Chondrocyte (in vitro differentiated cells): ENCODE data around the gene ERGIC1. TPM values are rescaled to one million over a fixed set of nuclear protein-coding genes. Genes with fewer than 3 reads are reported as not detected.
"Not testable (repeated sequence)": the region's sequence is repeated elsewhere in the genome, so short reads cannot be mapped to it uniquely, and the experiment has no call there.

Source experiments
- DNase-seq: peaks from one replicate; pipeline ENCODE4 v3.0.0; 2021; ENCODE audit warnings: mixed read lengths, low spot score
- H3K27ac Mint-ChIP-seq: one replicate; pipeline ENCODE4 v1.8.0; 2021; ENCODE audit warnings: mild to moderate bottlenecking, moderate library complexity, mixed read lengths; ENCODE audit not compliant: unreplicated experiment
- H3K27me3 Mint-ChIP-seq: 2 replicates; pipeline ENCODE4 v1.8.0; 2021; ENCODE audit warnings: low read depth, mixed read lengths
- H3K36me3 Mint-ChIP-seq: 2 replicates; pipeline ENCODE4 v1.8.0; 2021; ENCODE audit warnings: low read depth, mixed read lengths
- H3K4me1 Mint-ChIP-seq: 2 replicates; pipeline ENCODE4 v1.8.0; 2021; ENCODE audit warnings: low read depth, mild to moderate bottlenecking, mixed read lengths
- H3K4me3 Mint-ChIP-seq: one replicate; pipeline ENCODE4 v1.8.0; 2021; ENCODE audit warnings: mild to moderate bottlenecking, moderate library complexity, mixed read lengths; ENCODE audit not compliant: unreplicated experiment
- H3K9me3 Mint-ChIP-seq: 2 replicates; pipeline ENCODE4 v1.8.0; 2021; ENCODE audit warnings: low read depth, mixed read lengths
- total RNA-seq: library from RNA; stranded (reverse); gene quantifications from 3 replicates; pipeline ENCODE4 v1.2.1, GENCODE V29; 2021
- TF ChIP-seq, protein P1 (sequence below): fragments of 200-600 bp; sonication (generic); IDR thresholded peaks from 2 replicates; pipeline ENCODE4 v1.5.0; 2021; ENCODE audit warnings: antibody characterized with exemption, mild to moderate bottlenecking, moderate library complexity

ERGIC1 gene
- total RNA-seq, 1 donor from 2014 or later: 141 TPM

DNA sequence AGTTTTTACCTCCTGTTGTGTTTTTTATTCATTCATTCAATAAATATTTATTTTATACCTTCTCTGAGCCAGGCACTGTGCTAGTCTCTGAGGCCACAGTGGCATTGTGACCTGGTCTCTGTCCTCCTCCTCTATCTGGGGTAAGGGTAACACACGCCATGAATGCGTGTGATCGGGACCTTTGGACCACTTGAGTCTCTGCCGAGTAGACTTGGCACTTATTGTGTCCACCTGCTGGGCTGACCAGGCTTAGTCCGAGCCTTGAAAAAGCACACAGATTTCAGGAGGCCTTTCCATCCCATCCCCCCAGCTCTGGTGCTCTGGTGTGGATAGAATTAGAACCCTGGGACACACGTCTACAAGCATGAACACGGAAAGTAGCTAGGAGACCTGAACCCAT, 58.7 kb downstream of the ERGIC1 start:
- no peak overlapping the region for H3K4me3 Mint-ChIP-seq
- H3K27me3 Mint-ChIP-seq: no peaks in the 10 kb centered on the region
- DNase-seq: no peak
- H3K4me1 Mint-ChIP-seq: peaks cover 53% of the 10 kb centered on the region
- H3K36me3 Mint-ChIP-seq: peaks cover 12% of the 10 kb centered on the region
- H3K27ac Mint-ChIP-seq: peak overlapping the region; percentile 17
- TF ChIP-seq, protein P1, sequence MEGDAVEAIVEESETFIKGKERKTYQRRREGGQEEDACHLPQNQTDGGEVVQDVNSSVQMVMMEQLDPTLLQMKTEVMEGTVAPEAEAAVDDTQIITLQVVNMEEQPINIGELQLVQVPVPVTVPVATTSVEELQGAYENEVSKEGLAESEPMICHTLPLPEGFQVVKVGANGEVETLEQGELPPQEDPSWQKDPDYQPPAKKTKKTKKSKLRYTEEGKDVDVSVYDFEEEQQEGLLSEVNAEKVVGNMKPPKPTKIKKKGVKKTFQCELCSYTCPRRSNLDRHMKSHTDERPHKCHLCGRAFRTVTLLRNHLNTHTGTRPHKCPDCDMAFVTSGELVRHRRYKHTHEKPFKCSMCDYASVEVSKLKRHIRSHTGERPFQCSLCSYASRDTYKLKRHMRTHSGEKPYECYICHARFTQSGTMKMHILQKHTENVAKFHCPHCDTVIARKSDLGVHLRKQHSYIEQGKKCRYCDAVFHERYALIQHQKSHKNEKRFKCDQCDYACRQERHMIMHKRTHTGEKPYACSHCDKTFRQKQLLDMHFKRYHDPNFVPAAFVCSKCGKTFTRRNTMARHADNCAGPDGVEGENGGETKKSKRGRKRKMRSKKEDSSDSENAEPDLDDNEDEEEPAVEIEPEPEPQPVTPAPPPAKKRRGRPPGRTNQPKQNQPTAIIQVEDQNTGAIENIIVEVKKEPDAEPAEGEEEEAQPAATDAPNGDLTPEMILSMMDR: no peak
- no peaks in the 10 kb centered on the region for H3K9me3 Mint-ChIP-seq

DNA sequence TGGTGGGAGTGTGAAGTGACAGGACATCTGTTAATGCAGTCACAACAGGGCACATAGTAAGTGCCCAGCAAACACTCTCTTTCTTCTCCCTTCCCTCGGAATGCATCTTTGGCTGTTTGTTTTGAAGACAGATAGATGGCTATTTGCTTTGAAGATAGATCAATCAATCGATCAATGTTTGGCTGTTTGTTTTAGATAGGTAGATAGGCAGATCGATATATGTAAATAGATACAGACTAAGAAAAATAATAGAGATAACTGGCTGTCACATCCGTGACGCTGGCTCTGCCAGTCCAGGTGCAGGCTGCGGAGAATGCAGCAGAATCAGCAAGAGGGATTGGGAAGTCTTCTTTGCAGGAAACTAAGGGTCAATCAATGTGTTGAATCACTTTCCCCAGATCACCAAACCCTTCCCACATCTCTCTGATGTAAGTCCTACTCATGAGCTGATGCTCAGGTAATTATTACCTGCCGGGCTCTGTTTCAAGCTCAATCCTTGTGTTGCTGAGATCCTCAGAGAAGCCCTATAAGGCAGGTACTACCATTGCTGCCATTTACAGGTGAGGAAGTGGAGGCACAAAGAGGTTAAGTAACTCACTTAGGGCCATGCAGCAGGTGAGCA, 60.8 kb downstream of the ERGIC1 start:
- Mint-ChIP-seq H3K4me1 (peaks cover 62% of the 10 kb centered on the region), H3K27ac (no peak overlapping the region), H3K9me3 (no peaks in the 10 kb centered on the region), H3K27me3 (no peaks in the 10 kb centered on the region), H3K4me3 (no peak overlapping the region), H3K36me3 (peaks cover 1% of the 10 kb centered on the region)
- no peak for DNase-seq
- TF ChIP-seq, protein P1: no peak

- TF ChIP-seq, protein P1: no peak
- no peak overlapping the region for H3K4me3 Mint-ChIP-seq
- peak overlapping the region; percentile 8 for H3K27ac Mint-ChIP-seq
- DNase-seq: no peak
- H3K9me3 Mint-ChIP-seq: no peaks in the 10 kb centered on the region
- no peaks in the 10 kb centered on the region for H3K36me3 Mint-ChIP-seq
- peaks cover 69% of the 10 kb centered on the region for H3K4me1 Mint-ChIP-seq
- no peaks in the 10 kb centered on the region for H3K27me3 Mint-ChIP-seq
These were observed 61.5 kb downstream of the ERGIC1 start for GRCh38 chr5:172895549-172895948.

- Mint-ChIP-seq H3K27ac (peak overlapping the region; percentile 98), H3K36me3 (no peaks in the 10 kb centered on the region), H3K4me1 (peaks cover 70% of the 10 kb centered on the region), H3K4me3 (no peak overlapping the region), H3K27me3 (no peaks in the 10 kb centered on the region), H3K9me3 (no peaks in the 10 kb centered on the region)
- TF ChIP-seq, protein P1: no peak
- no peak for DNase-seq
These were observed 62.4 kb downstream of the ERGIC1 start for GRCh38 chr5:172896465-172896864.

GRCh38 chr5:172897067-172897466, 63.0 kb downstream of the ERGIC1 start:
- Mint-ChIP-seq H3K27ac (peak overlapping the region; percentile 98), H3K4me1 (peaks cover 70% of the 10 kb centered on the region)
- H3K9me3 Mint-ChIP-seq, H3K27me3 Mint-ChIP-seq, H3K4me3 Mint-ChIP-seq, H3K36me3 Mint-ChIP-seq, DNase-seq: not testable (repeated sequence)
